Esophagus squamous epithelium (tissue), 4 donors: ENCODE results near the gene GALNS.

Experiments used
- POLR2A ChIP-seq, 4 donors: fragments of 450-650 bp; IDR thresholded peaks; one replicate each; pipeline ENCODE4 v1.6.1; 2017; ENCODE audit warnings: antibody characterized with exemption in 4 of 4, mild to moderate bottlenecking in 4 of 4, moderate library complexity in 3 of 4
- TF ChIP-seq, protein P1 (sequence below), 6 experiments: fragments of 450-650 bp in 4 of 6; fragments of 200-600 bp in 2 of 6; sonication (generic) in 2 of 6; IDR thresholded peaks; one replicate each; pipeline ENCODE4 v1.5.1; 2016 to 2019; ENCODE audit warnings: antibody characterized with exemption in 6 of 6, mild to moderate bottlenecking in 4 of 6, moderate library complexity in 4 of 6

DNA sequence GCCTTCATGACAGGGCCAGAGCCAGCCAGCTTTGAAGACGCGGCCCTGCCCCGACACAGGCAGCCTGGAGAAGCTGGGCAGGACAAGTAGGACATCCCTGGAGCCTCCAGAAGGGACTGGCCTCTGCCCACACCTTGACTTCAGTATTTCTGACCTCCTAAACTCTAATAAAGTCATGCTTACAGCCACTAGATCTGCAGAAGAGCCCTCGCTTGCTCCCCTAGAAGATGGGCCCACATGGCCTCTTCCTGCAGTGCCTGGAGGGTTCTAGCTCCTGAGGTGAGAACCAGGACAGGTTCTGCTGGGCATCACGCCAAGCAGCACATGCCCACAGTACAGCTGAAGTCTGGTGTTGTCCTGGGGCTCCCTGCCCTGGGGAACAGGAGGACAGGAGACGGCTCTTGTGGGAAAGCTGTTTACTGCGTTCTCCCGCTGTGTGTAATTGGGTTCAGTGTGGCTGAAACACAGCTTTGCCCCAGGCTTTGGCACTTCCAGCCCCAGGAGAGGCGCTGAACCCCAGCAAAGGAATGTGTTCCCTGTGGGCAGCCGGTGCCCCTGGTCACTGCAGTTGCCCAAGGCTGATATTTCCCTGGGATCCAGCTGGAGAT is 47.6 kb downstream of the GALNS start:
- TF ChIP-seq, protein P1, sequence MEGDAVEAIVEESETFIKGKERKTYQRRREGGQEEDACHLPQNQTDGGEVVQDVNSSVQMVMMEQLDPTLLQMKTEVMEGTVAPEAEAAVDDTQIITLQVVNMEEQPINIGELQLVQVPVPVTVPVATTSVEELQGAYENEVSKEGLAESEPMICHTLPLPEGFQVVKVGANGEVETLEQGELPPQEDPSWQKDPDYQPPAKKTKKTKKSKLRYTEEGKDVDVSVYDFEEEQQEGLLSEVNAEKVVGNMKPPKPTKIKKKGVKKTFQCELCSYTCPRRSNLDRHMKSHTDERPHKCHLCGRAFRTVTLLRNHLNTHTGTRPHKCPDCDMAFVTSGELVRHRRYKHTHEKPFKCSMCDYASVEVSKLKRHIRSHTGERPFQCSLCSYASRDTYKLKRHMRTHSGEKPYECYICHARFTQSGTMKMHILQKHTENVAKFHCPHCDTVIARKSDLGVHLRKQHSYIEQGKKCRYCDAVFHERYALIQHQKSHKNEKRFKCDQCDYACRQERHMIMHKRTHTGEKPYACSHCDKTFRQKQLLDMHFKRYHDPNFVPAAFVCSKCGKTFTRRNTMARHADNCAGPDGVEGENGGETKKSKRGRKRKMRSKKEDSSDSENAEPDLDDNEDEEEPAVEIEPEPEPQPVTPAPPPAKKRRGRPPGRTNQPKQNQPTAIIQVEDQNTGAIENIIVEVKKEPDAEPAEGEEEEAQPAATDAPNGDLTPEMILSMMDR (IDR thresholded peaks at IDR 0.05), result no peak
- TF ChIP-seq POLR2A (IDR thresholded peaks at IDR 0.05), result no peak
